ENCODE results near the gene IBA57.

- TF ChIP-seq CTCF (IDR thresholded peaks at IDR 0.05) (no peak), ZFX (IDR thresholded peaks at IDR 0.05; ENCODE audit: borderline replicate concordance) (no peak)
Measured at GRCh38 chr1:228209657-228210056, 44.1 kb downstream of the IBA57 start.

All from 22Rv1 (cell line).